KG1 (cell line): Measurements from ENCODE around the gene MARK3.
A peak's percentile ranks its signal among the peaks of the same experiment; 100 is the strongest.

Source experiments
- DNase-seq: peaks from one replicate; lab custom pipeline; 2025; lab: John Stamatoyannopoulos, UW

The MARK3 gene

GRCh38 chr14:103538291-103539055 lies 153.3 kb downstream of the MARK3 start:
- DNase-seq, result no peak

- DNase-seq, result no peak
Measured at GRCh38 chr14:103539056-103539825, 154.0 kb downstream of the MARK3 start.

- DNase-seq, result no peak
Measured at GRCh38 chr14:103540821-103541708, 155.8 kb downstream of the MARK3 start.

- DNase-seq, result no peak
Measured at GRCh38 chr14:103541709-103542604, 156.7 kb downstream of the MARK3 start.

- DNase-seq, result no peak
Measured at GRCh38 chr14:103542605-103543088, 157.4 kb downstream of the MARK3 start.

GRCh38 chr14:103543140-103543539 lies 157.9 kb downstream of the MARK3 start:
- DNase-seq, result no peak

GRCh38 chr14:103543721-103544387 lies 158.6 kb downstream of the MARK3 start:
- DNase-seq, result no peak

- DNase-seq, result no peak
Measured at GRCh38 chr14:103544388-103545218, 159.4 kb downstream of the MARK3 start.

GRCh38 chr14:103545219-103545914 lies 160.2 kb downstream of the MARK3 start:
- DNase-seq, result no peak

- DNase-seq, result no peak
Measured at GRCh38 chr14:103545915-103546651, 160.9 kb downstream of the MARK3 start.

- peak; percentile 21 for DNase-seq
Measured at GRCh38 chr14:103546652-103547454, 161.6 kb downstream of the MARK3 start.

- DNase-seq, result no peak
Measured at GRCh38 chr14:103547455-103547940, 162.3 kb downstream of the MARK3 start.

- no peak for DNase-seq
Measured at GRCh38 chr14:103547941-103548462, 162.8 kb downstream of the MARK3 start.

- DNase-seq, result no peak
Measured at GRCh38 chr14:103548463-103549351, 163.5 kb downstream of the MARK3 start.

- DNase-seq, result no peak
Measured at GRCh38 chr14:103549361-103550311, 164.4 kb downstream of the MARK3 start.
